Choroid plexus epithelial cell (primary cell): ENCODE data around the gene PTF1A.

Experiments used
- DNase-seq: peaks from one replicate; pipeline ENCODE4 v3.0.0-alpha.2; 2010; ENCODE audit warnings: low read depth
- H3K4me3 ChIP-seq: 2 replicates; pipeline ENCODE4 v1.5.1; 2011; ENCODE audit warnings: low read depth, mild to moderate bottlenecking, control low read depth, low read length, moderate library complexity
- CTCF ChIP-seq: conservative IDR thresholded peaks from 2 replicates; pipeline ENCODE4 v1.5.1; 2011; ENCODE audit warnings: low read depth, mild to moderate bottlenecking, control low read depth, inconsistent platforms, low read length, moderate library complexity

The PTF1A gene

DNA sequence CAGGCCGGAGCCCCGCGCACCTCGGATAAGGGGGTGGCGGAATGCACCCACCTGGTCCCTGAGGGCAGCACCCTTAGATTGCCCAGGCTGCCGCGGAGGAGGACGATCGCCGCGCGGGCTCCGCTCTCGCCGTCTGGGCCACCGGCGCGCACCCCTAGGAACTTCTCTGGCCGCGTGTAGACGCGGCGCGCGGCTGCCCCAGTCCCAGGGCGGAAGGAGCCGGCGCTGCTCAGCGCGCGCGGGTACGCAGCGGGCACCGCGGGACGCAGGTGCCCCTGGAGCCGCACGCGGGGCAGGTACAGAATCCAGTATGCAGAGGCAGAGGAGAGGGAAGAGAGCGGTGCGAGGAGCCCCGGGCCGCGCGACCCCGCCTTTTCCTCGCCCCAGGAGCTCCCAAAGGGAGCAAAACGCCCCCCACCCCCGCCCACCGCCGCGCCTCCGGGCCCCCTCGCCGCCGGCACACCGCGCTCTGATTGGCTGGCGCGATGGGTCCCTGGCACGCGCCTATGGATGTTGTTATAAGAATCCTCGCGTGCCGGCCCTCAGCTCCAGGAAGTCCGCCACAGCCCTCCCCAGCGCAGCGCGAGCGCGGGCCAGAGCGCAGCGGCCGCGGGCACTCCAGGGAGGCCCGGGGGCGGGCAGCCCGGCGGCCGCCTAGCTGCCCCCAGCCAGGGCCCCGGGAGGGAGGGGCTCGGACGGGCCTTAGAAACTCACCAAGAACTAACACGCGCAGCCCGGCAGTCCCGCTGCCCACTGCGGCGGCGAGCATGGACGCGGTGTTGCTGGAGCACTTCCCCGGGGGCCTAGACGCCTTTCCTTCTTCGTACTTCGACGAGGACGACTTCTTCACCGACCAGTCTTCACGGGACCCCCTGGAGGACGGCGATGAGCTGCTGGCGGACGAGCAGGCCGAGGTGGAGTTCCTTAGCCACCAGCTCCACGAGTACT, at the start of gene PTF1A:
Gene PTF1A, plus strand, starts transcription at position 549 of the 948 bp plus-strand sequence. Its CDS starts 219 bp downstream, at position 768.
- no peak within 1 kb of the TSS for H3K4me3 ChIP-seq
- no peak for TF ChIP-seq CTCF
- no peak for DNase-seq

DNA sequence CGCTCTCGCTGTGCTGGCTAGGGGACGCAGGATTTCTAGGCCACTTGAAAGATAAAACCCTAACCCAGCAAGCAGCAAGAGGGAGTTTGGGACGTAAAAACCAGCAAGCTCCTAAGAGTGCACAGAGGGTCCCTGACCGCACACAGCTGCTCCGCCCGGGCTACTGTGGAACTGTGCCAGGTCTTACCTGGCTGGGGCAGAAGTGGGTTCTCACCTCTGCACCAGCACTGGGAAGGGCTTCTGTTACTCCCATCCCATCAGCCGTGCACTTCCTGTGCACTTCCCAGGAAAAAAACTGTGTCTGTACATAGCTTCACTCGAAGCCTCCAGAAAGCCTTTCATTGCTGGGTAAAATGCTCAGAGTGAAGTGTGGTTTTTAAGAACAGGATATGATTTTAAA, 45.9 kb upstream of the PTF1A start:
- no peak for TF ChIP-seq CTCF
- no peak for DNase-seq

DNA sequence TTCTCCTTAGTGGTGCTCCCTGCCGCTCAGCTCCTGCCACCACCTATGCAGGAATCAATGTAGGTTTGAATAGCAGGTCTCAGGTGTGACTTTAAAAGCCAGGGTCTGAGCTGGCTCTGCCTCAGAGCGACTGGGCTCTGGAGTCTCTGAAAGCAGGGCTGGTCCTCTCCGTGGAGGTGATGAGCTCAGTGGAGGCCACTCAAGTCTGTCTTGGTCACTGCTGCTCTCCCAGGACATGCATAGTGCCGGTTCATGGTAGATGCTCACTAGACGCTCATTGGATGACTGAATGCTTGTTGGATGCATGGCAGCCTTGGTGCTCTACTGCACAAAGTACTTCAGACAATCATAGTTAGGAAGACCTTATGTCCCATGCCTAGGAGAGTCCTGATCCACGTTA, 45.1 kb upstream of the PTF1A start:
- no peak for DNase-seq
- no peak overlapping the region for H3K4me3 ChIP-seq
- no peak for TF ChIP-seq CTCF

More for the DNA sequence above, 45.9 kb upstream of the PTF1A start:
- H3K4me3 ChIP-seq = no peak overlapping the region

- TF ChIP-seq CTCF = no peak
- no peak for DNase-seq
- no peak overlapping the region for H3K4me3 ChIP-seq
These were observed 43.9 kb upstream of the PTF1A start for GRCh38 chr10:23148214-23148613.

DNA sequence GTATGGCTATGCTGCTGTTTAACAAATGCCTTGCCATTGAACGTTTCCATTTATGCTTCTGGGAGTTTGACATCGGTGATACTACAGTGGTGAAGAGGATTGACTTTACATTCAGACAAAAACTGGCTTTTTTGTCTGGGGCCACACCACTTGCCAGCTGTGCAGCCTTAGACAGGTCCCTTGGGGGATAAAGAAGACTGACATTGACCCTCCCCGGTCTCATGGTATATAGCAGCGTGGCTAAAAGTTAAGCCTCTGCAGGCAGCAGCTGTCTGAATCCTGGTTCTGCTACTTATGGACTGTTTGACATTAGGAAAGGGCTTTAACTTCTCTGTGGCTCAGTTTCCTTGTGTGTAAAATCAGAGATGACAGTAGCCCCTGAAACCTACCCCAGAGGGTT, 42.0 kb upstream of the PTF1A start:
- no peak for DNase-seq
- H3K4me3 ChIP-seq = no peak overlapping the region
- TF ChIP-seq CTCF = no peak

DNA sequence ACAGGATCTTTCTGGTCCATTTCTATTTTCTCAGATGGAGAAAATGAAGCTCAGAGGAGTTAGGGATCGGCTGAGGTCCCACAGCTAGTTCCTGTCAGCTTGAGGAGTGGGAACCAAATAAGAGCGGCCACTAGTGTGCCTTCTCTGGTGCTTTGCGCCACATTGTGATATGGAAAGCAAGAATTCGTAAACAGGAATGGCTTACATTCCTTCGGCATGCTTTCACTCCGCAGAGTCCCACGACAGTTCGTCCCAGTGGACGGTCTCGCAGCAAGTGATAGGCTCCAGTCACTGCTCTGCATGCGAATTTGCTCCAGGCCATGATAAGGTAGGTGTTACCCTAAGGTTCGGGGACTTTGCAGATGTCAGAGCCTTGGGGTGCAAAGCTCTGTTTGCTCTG, 41.5 kb upstream of the PTF1A start:
- DNase-seq = no peak
- no peak overlapping the region for H3K4me3 ChIP-seq
- TF ChIP-seq CTCF = no peak

GRCh38 chr10:23151071-23151470, 41.0 kb upstream of the PTF1A start:
- TF ChIP-seq CTCF = no peak
- H3K4me3 ChIP-seq = no peak overlapping the region
- DNase-seq = no peak
